PC-9 (cell line): ENCODE measurements around the gene LATS2.

ENCODE experiments used
- EZH2 ChIP-seq: fragments of 200-600 bp; sonication (generic); IDR thresholded peaks from 2 replicates; pipeline ENCODE4 v1.8.0; 2017; ENCODE audit warnings: antibody characterized with exemption, low read depth
- TF ChIP-seq, protein P1 (sequence below): fragments of 200-600 bp; sonication (generic); conservative IDR thresholded peaks from 2 replicates; pipeline ENCODE4 v1.6.1; 2017; ENCODE audit warnings: mixed run types, antibody characterized with exemption, mild to moderate bottlenecking, moderate library complexity

DNA sequence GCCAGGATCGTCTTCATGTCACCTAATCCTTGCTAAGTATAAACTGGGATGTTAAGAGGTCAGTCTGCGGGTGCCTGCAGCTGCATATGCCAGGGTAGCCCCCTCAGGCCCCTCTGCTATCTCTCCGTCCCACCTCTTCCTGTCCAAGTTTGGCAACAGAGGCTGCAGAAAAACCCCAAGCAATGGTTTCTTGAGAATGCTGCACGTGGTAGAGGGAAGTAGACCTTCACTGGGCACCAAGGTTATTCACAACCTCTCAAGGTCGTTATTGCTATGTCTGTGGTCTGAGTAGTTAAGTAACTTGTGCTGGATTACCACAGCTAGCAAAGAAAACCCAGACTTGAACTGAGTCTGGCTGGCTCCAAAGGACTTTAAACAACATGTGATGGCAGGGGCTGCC, 81.0 kb downstream of the LATS2 start:
- TF ChIP-seq, protein P1, sequence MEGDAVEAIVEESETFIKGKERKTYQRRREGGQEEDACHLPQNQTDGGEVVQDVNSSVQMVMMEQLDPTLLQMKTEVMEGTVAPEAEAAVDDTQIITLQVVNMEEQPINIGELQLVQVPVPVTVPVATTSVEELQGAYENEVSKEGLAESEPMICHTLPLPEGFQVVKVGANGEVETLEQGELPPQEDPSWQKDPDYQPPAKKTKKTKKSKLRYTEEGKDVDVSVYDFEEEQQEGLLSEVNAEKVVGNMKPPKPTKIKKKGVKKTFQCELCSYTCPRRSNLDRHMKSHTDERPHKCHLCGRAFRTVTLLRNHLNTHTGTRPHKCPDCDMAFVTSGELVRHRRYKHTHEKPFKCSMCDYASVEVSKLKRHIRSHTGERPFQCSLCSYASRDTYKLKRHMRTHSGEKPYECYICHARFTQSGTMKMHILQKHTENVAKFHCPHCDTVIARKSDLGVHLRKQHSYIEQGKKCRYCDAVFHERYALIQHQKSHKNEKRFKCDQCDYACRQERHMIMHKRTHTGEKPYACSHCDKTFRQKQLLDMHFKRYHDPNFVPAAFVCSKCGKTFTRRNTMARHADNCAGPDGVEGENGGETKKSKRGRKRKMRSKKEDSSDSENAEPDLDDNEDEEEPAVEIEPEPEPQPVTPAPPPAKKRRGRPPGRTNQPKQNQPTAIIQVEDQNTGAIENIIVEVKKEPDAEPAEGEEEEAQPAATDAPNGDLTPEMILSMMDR = no peak
- TF ChIP-seq EZH2 = no peak
